Activated CD4-positive, alpha-beta T cell treated with anti-CD3 and anti-CD28 coated beads, Interleukin-2, amount 50 U/mL, for 1 hour (primary cell): ENCODE results near the gene SMIM22.

Source experiments
- DNase-seq: peaks from one replicate; pipeline ENCODE4 v3.0.0-alpha.2; 2020

Gene SMIM22

GRCh38 chr16:4795181-4795827 is at the start of gene SMIM22:
Gene SMIM22 (plus strand): TSS chr16:4795369. CDS start chr16:4795735, 366 bp downstream.
- no peak for DNase-seq

- no peak for DNase-seq
Observed at GRCh38 chr16:4746215-4746614, 49.0 kb upstream of the SMIM22 start.

GRCh38 chr16:4746991-4747574 is 48.1 kb upstream of the SMIM22 start:
- DNase-seq: no peak

- no peak for DNase-seq
Observed at GRCh38 chr16:4747906-4748681, 47.1 kb upstream of the SMIM22 start.

- no peak for DNase-seq
Observed at GRCh38 chr16:4748682-4749411, 46.3 kb upstream of the SMIM22 start.

GRCh38 chr16:4749700-4750257 is 45.4 kb upstream of the SMIM22 start:
- DNase-seq: no peak

GRCh38 chr16:4750896-4751295 is 44.3 kb upstream of the SMIM22 start:
- DNase-seq: no peak

GRCh38 chr16:4752351-4753100 is 42.6 kb upstream of the SMIM22 start:
- DNase-seq: no peak

GRCh38 chr16:4753227-4753626 is 41.9 kb upstream of the SMIM22 start:
- no peak for DNase-seq

- DNase-seq: no peak
Observed at GRCh38 chr16:4754865-4755264, 40.3 kb upstream of the SMIM22 start.

- DNase-seq: no peak
Observed at GRCh38 chr16:4755687-4756086, 39.5 kb upstream of the SMIM22 start.

- DNase-seq: no peak
Observed at GRCh38 chr16:4760221-4760910, 34.8 kb upstream of the SMIM22 start.

- no peak for DNase-seq
Observed at GRCh38 chr16:4762205-4762604, 33.0 kb upstream of the SMIM22 start.

GRCh38 chr16:4763791-4764190 is 31.4 kb upstream of the SMIM22 start:
- DNase-seq: no peak

- DNase-seq: no peak
Observed at GRCh38 chr16:4765511-4766474, 29.4 kb upstream of the SMIM22 start.

- peak; percentile 96 for DNase-seq
Observed at GRCh38 chr16:4766875-4767628, 28.1 kb upstream of the SMIM22 start, which contains the start of gene ZNF500. Gene ZNF500 (minus strand): TSS chr16:4767162. CDS start chr16:4765978, 1,184 bp downstream.

GRCh38 chr16:4767872-4768548 is 27.2 kb upstream of the SMIM22 start:
- no peak for DNase-seq

- DNase-seq: peak; percentile 73
Observed at GRCh38 chr16:4768549-4769305, 26.4 kb upstream of the SMIM22 start.
